ENCODE results near the gene DMRTC2.
A peak's percentile ranks its signal among the peaks of the same experiment; 100 is the strongest.
"Not testable (repeated sequence)": the region's sequence is repeated elsewhere in the genome, so short reads cannot be mapped to it uniquely, and the experiment has no call there.

DMRTC2 gene

GRCh38 chr19:41871573-41872383 lies 26.9 kb downstream of the DMRTC2 start:
- no peak for DNase-seq

GRCh38 chr19:41872384-41872774 lies 27.5 kb downstream of the DMRTC2 start:
- no peak for DNase-seq

GRCh38 chr19:41872775-41873647 lies 28.2 kb downstream of the DMRTC2 start:
- peak; percentile 39 for DNase-seq

- not testable (repeated sequence) for DNase-seq
Measured at GRCh38 chr19:41875973-41876372, 31.1 kb downstream of the DMRTC2 start.

GRCh38 chr19:41876847-41877832 lies 32.3 kb downstream of the DMRTC2 start, which contains the start of gene CD79A:
TSS of gene CD79A (plus strand) at chr19:41877279. CDS start at chr19:41877305, 26 bp downstream.
- DNase-seq = no peak

GRCh38 chr19:41877916-41878905 lies 33.4 kb downstream of the DMRTC2 start:
- DNase-seq = no peak

- no peak for DNase-seq
Measured at GRCh38 chr19:41879080-41879479, 34.2 kb downstream of the DMRTC2 start.

- DNase-seq = no peak
Measured at GRCh38 chr19:41879670-41880328, 35.0 kb downstream of the DMRTC2 start.

GRCh38 chr19:41880329-41880708 lies 35.5 kb downstream of the DMRTC2 start:
- DNase-seq = no peak

GRCh38 chr19:41882568-41883462 lies 38.0 kb downstream of the DMRTC2 start, which contains the start of gene ARHGEF1:
TSS of gene ARHGEF1 (plus strand) at chr19:41883184. CDS start at chr19:41888083, 4,899 bp downstream.
- no peak for DNase-seq

GRCh38 chr19:41883463-41883820 lies 38.6 kb downstream of the DMRTC2 start:
- no peak for DNase-seq

GRCh38 chr19:41883821-41884733 lies 39.2 kb downstream of the DMRTC2 start:
- peak; percentile 92 for DNase-seq

- DNase-seq = no peak
Measured at GRCh38 chr19:41886761-41887710, 42.2 kb downstream of the DMRTC2 start.

- no peak for DNase-seq
Measured at GRCh38 chr19:41887711-41888382, 43.0 kb downstream of the DMRTC2 start.

GRCh38 chr19:41888926-41889325 lies 44.1 kb downstream of the DMRTC2 start:
- DNase-seq = no peak

GRCh38 chr19:41889896-41890295 lies 45.1 kb downstream of the DMRTC2 start:
- no peak for DNase-seq

- no peak for DNase-seq
Measured at GRCh38 chr19:41890936-41891335, 46.1 kb downstream of the DMRTC2 start.

Measured in NCI-H1694 treated with DMSO at 0.1 percent for 48 hours (cell line).